IMR-90 (cell line): ENCODE measurements around the gene CYP26B1. TPM values are rescaled to one million over a fixed set of nuclear protein-coding genes. Genes with fewer than 3 reads are reported as not detected.

Source experiments
- ATAC-seq: fragments of 200-7000 bp; cut with Tn5 transposase; 2 replicates; pipeline ENCODE4 v1.9.1; 2020; ENCODE audit warnings: low read depth, mild to moderate bottlenecking, moderate library complexity
- BruUV-seq: library from RNA; stranded (reverse); fragments of 400-500 nt; replicated peaks from 2 replicates; lab custom pipeline; 2021; lab: Mats Ljungman, UMichigan
- CTCF ChIA-PET: fragments of 300-600 bp; formaldehyde crosslinking; extraction: SDS; loops from one replicate; lab custom pipeline; 2021; ENCODE audit warnings: antibody characterized with exemption; lab: Yijun Ruan, JAX
- POLR2A ChIA-PET: fragments of 300-600 bp; sonication (Branson Sonifier 250); formaldehyde crosslinking; loops from one replicate; lab custom pipeline; 2022; ENCODE audit warnings: antibody characterized with exemption; ENCODE audit not compliant: unreplicated experiment; lab: Charles Lee
- DNase-seq: peaks from one replicate; pipeline ENCODE4 v3.0.0; 2013
- H2AFZ ChIP-seq: replicated peaks from 2 replicates; pipeline ENCODE3; 2013; ENCODE audit warnings: low read length, mild to moderate bottlenecking; ENCODE audit not compliant: poor library complexity
- H2AK5ac ChIP-seq: 2 replicates; pipeline ENCODE4 v1.6.1; 2013; ENCODE audit warnings: low read depth, low read length, inconsistent platforms
- H2AK9ac ChIP-seq: replicated peaks from 2 replicates; pipeline ENCODE3; 2013; ENCODE audit warnings: mild to moderate bottlenecking, low read depth, low read length, moderate library complexity; ENCODE audit not compliant: poor library complexity
- H2BK120ac ChIP-seq: 2 replicates; pipeline ENCODE4 v1.6.1; 2013; ENCODE audit warnings: low read depth, low read length, inconsistent platforms
- H2BK15ac ChIP-seq: 3 replicates; pipeline ENCODE4 v1.6.1; 2013; ENCODE audit warnings: low read depth, low read length, inconsistent platforms
- H2BK20ac ChIP-seq: 2 replicates; pipeline ENCODE4 v1.6.1; 2013; ENCODE audit warnings: low read depth, mild to moderate bottlenecking, inconsistent platforms, low read length, moderate library complexity
- H2BK5ac ChIP-seq: 2 replicates; pipeline ENCODE4 v1.6.1; 2013; ENCODE audit warnings: mild to moderate bottlenecking, low read depth, low read length, inconsistent platforms; ENCODE audit not compliant: poor library complexity, severe bottlenecking
- H3K14ac ChIP-seq: replicated peaks from 2 replicates; pipeline ENCODE4 v1.6.1; 2013; ENCODE audit warnings: low read depth, low read length, inconsistent platforms
- H3K18ac ChIP-seq: 2 replicates; pipeline ENCODE4 v1.6.1; 2013; ENCODE audit warnings: low read depth, low read length, control low read depth
- H3K23ac ChIP-seq: 2 replicates; pipeline ENCODE4 v1.6.1; 2013; ENCODE audit warnings: low read depth, low read length, inconsistent platforms
- H3K27ac ChIP-seq: 2 replicates; pipeline ENCODE4 v1.5.1; 2013; ENCODE audit warnings: mild to moderate bottlenecking, control low read depth, low read length; ENCODE audit not compliant: insufficient read depth
- H3K27me3 ChIP-seq: 2 replicates; pipeline ENCODE4 v1.6.1; 2013; ENCODE audit warnings: low read length; ENCODE audit not compliant: control insufficient read depth, insufficient read depth
- H3K36me3 ChIP-seq: 2 replicates; pipeline ENCODE4 v1.6.1; 2013; ENCODE audit warnings: low read length, mixed read lengths; ENCODE audit not compliant: control insufficient read depth, insufficient read depth
- H3K4ac ChIP-seq: 2 replicates; pipeline ENCODE4 v1.6.1; 2013; ENCODE audit warnings: low read depth, low read length, inconsistent platforms
- H3K4me1 ChIP-seq: 2 replicates; pipeline ENCODE4 v1.6.1; 2013; ENCODE audit warnings: low read length, mixed read lengths; ENCODE audit not compliant: control insufficient read depth, insufficient read depth
- H3K4me2 ChIP-seq: 2 replicates; pipeline ENCODE4 v1.6.1; 2013; ENCODE audit warnings: low read depth, mild to moderate bottlenecking, control low read depth, low read length, moderate library complexity
- H3K4me3 ChIP-seq: 2 replicates; pipeline ENCODE4 v1.5.1; 2013; ENCODE audit warnings: low read depth, mild to moderate bottlenecking, control low read depth, low read length, moderate library complexity; ENCODE audit not compliant: insufficient read depth
- H3K56ac ChIP-seq: 2 replicates; pipeline ENCODE4 v1.6.1; 2013; ENCODE audit warnings: low read length, inconsistent platforms; ENCODE audit not compliant: insufficient read depth; ENCODE audit errors: extremely low read depth
- H3K79me1 ChIP-seq, 2 experiments: 2 replicates each; pipeline ENCODE4 v1.6.1; 2013; ENCODE audit warnings: low read length in 2 of 2, inconsistent platforms in 1 of 2, low read depth in 1 of 2
- H3K9ac ChIP-seq: 2 replicates; pipeline ENCODE4 v1.6.1; 2013; ENCODE audit warnings: low read depth, low read length, control low read depth
- H3K9me1 ChIP-seq: 2 replicates; pipeline ENCODE4 v1.6.1; 2013; ENCODE audit warnings: low read length, inconsistent platforms; ENCODE audit not compliant: insufficient read depth
- H3K9me3 ChIP-seq: 2 replicates; pipeline ENCODE4 v1.6.1; 2013; ENCODE audit warnings: low read length; ENCODE audit not compliant: control insufficient read depth, insufficient read depth
- H4K20me1 ChIP-seq: 2 replicates; pipeline ENCODE4 v1.6.1; 2013; ENCODE audit warnings: low read length, inconsistent platforms; ENCODE audit not compliant: insufficient read depth
- H4K5ac ChIP-seq: 2 replicates; pipeline ENCODE4 v1.6.1; 2013; ENCODE audit warnings: mild to moderate bottlenecking, low read depth, low read length, control low read depth
- H4K8ac ChIP-seq, 2 experiments: 2 replicates each; pipeline ENCODE4 v1.6.1; 2013; ENCODE audit warnings: low read depth in 2 of 2, low read length in 2 of 2, control low read depth in 1 of 2, inconsistent platforms in 1 of 2
- H4K91ac ChIP-seq: 2 replicates; pipeline ENCODE4 v1.6.1; 2013; ENCODE audit warnings: low read depth, low read length, inconsistent platforms; ENCODE audit not compliant: insufficient read depth
- BHLHE40 ChIP-seq: fragments of 150-350 bp; IDR thresholded peaks from 2 replicates; pipeline ENCODE4 v1.6.1; 2016; ENCODE audit warnings: mild to moderate bottlenecking, low read depth, low read length
- CEBPB ChIP-seq: IDR thresholded peaks from 2 replicates; pipeline ENCODE4 v1.6.1; 2012; ENCODE audit warnings: low read depth, low read length, improper control_type of control experiment
- CHD1 ChIP-seq: IDR thresholded peaks from 2 replicates; pipeline ENCODE4 v1.6.1; 2012; ENCODE audit warnings: low read depth, low read length, improper control_type of control experiment
- MAFK ChIP-seq: IDR thresholded peaks from 2 replicates; pipeline ENCODE4 v1.6.1; 2012; ENCODE audit warnings: low read depth, low read length, improper control_type of control experiment
- MAZ ChIP-seq: IDR thresholded peaks from 2 replicates; pipeline ENCODE4 v1.6.1; 2012; ENCODE audit warnings: low read depth, mild to moderate bottlenecking, low read length, improper control_type of control experiment, moderate library complexity, borderline replicate concordance
- MXI1 ChIP-seq: IDR thresholded peaks from 2 replicates; pipeline ENCODE4 v1.6.1; 2012; ENCODE audit warnings: low read depth, mild to moderate bottlenecking, low read length, moderate library complexity, borderline replicate concordance
- NFE2L2 ChIP-seq: fragments of 150-350 bp; IDR thresholded peaks from 2 replicates; pipeline ENCODE4 v1.6.1; 2016; ENCODE audit warnings: low read depth, mild to moderate bottlenecking, low read length
- RAD21 ChIP-seq: IDR thresholded peaks from 2 replicates; pipeline ENCODE4 v1.6.1; 2012; ENCODE audit warnings: low read length, improper control_type of control experiment
- RCOR1 ChIP-seq: IDR thresholded peaks from 2 replicates; pipeline ENCODE4 v1.6.1; 2012; ENCODE audit warnings: mild to moderate bottlenecking, low read length, improper control_type of control experiment; ENCODE audit not compliant: insufficient replicate concordance
- RFX5 ChIP-seq: IDR thresholded peaks from 2 replicates; pipeline ENCODE4 v1.8.0; 2012; ENCODE audit warnings: low read depth, mild to moderate bottlenecking, low read length, moderate library complexity
- SMC3 ChIP-seq: fragments of 150-350 bp; IDR thresholded peaks from 2 replicates; pipeline ENCODE4 v1.6.1; 2016; ENCODE audit warnings: low read depth, mild to moderate bottlenecking, antibody characterized with exemption, low read length, moderate library complexity
- WGBS, 2 experiments: methylation state at CpG; one replicate each; pipeline versions ENCODE4 v1.1.5 to v1.1.7; 2013; ENCODE audit warnings: missing lambda C conversion rate in 2 of 2; ENCODE audit not compliant: insufficient read length in 1 of 2; ENCODE audit errors: extremely low coverage in 2 of 2; 5-methylcytosine and 5-hydroxymethylcytosine counted together
- dilution Hi-C: fragments of 300-500 bp; cut with HindIII; formaldehyde crosslinking; loops from one replicate; pipeline ENCODE4 v1.14.3; 2018; ENCODE audit warnings: low sequenced_read_pairs; ENCODE audit not compliant: unreplicated experiment
- in situ Hi-C: fragments of 300-500 bp; cut with MboI; formaldehyde crosslinking; loops from 3 replicates; pipeline ENCODE4 v1.14.3; 2019; ENCODE audit warnings: low sequenced_read_pairs, inconsistent platforms, mixed read lengths
- intact Hi-C: fragments of 100-400 bp; cut with micrococcal nuclease; formaldehyde crosslinking; loops from 2 replicates; pipeline ENCODE4 v1.10.0; 2022
- polyA plus RNA-seq, 3 experiments: library from polyadenylated mRNA; depleted of rRNA; stranded (reverse); fragments of >200 nt; gene quantifications; 2 replicates each; pipeline ENCODE4 v1.2.3, GENCODE V29; 2012; ENCODE audit warnings: low replicate concordance in 1 of 3
- total RNA-seq: library from RNA; depleted of rRNA; stranded (reverse); fragments of >200 nt; gene quantifications from 2 replicates; pipeline ENCODE4 v1.2.3, GENCODE V29; 2012
- TF ChIP-seq, protein P1 (sequence below): fragments of 150-350 bp; IDR thresholded peaks from 2 replicates; pipeline ENCODE4 v1.6.1; 2016; ENCODE audit warnings: low read depth, mild to moderate bottlenecking, low read length, moderate library complexity, borderline replicate concordance

CYP26B1 gene
- total and polyA plus RNA-seq, 2 of the 4 experiments (the other 2 are of a cell fraction), result 0.02 TPM; not detected in 1

DNA sequence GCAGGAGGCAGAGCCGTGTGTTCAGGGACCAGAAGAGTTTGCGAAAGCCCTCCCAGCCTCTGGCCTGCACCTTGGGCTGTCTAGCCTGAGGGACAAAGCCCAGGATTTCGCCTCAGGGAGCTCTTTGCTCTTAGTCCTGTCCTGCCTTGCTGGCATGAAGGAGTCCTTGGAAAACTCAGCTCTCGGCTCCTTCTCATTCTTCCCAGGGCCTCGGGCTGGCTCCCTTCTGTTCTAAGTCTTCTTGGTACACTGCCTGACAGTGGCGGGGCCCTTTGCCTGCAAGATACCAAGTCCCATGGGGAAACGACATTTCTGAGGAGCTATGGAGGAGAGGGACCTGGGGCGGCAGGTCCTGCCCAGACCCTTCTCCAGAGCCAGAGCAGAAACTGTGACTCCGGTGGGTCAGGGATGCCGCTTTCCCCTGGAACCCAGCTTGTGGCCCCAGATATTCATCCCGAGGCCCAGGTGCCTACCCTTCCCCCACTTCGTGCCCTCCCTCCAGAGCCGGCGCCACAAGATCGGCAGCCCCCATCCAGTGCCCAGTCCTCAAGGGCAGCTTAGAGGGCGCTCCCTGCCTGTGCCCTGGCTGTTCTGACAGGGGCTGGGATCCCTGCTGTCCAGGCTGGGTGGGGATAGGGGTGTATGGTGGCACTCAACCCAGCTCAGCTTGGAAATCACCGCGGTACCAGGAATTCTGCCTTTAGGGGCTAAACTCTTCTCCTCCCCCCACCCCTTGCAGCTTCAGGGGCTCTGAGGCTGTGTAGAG lies 5.5 kb upstream of the CYP26B1 start:
- no peak overlapping the region for H4K5ac ChIP-seq
- H3K9ac ChIP-seq, result no peak overlapping the region
- no peak overlapping the region for H3K18ac ChIP-seq
- intact Hi-C loops, result no loop called here
- H4K8ac ChIP-seq, result no peak overlapping the region
- WGBS, 2 experiments, result 95% methylated on average over 4 of the region's 18 CpGs; no CpG with 5 or more reads in 1 of the 2 experiments
- H4K20me1 ChIP-seq, result peaks cover 5% of the 10 kb centered on the region; the same call in 1 of the 2 replicates
- POLR2A ChIA-PET, result interaction anchor here (0.5 kb wide), 1 partner anchor 28 kb away, joined by 3 read pairs; no protein-coding TSS in a partner anchor
- no peak overlapping the region for H3K4ac ChIP-seq
- BruUV-seq, result no TSS peak
- H2BK20ac ChIP-seq, result no peak overlapping the region
- H3K9me3 ChIP-seq, result no peaks in the 10 kb centered on the region
- no peak overlapping the region for H2AK9ac ChIP-seq
- no peak overlapping the region for H4K91ac ChIP-seq
- H3K36me3 ChIP-seq, result no peaks in the 10 kb centered on the region
- H3K4me1 ChIP-seq, result peaks cover 11% of the 10 kb centered on the region; the same call in 1 of the 2 replicates
- dilution Hi-C loops, result no loop called here
- CTCF ChIA-PET, result interaction anchor here (0.9 to 1.1 kb wide), 2 partner anchors 230 to 429 kb away, joined by 3 to 6 read pairs; no protein-coding TSS in a partner anchor
- H3K27ac ChIP-seq, result no peak overlapping the region
- no peaks in the 10 kb centered on the region; the same call in 1 of the 2 replicates for H3K9me1 ChIP-seq
- H3K79me1 ChIP-seq, result no peaks in the 10 kb centered on the region
- no peak overlapping the region for H2BK5ac ChIP-seq
- H3K23ac ChIP-seq, result no peak overlapping the region
- ATAC-seq, result no peak
- H3K4me3 ChIP-seq, result no peak overlapping the region
- TF ChIP-seq, protein P1, sequence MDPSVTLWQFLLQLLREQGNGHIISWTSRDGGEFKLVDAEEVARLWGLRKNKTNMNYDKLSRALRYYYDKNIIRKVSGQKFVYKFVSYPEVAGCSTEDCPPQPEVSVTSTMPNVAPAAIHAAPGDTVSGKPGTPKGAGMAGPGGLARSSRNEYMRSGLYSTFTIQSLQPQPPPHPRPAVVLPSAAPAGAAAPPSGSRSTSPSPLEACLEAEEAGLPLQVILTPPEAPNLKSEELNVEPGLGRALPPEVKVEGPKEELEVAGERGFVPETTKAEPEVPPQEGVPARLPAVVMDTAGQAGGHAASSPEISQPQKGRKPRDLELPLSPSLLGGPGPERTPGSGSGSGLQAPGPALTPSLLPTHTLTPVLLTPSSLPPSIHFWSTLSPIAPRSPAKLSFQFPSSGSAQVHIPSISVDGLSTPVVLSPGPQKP, result no peak
- TF ChIP-seq MAFK (no peak), MXI1 (no peak), RCOR1 (no peak), SMC3 (no peak), MAZ (no peak), RAD21 (no peak), RFX5 (no peak), CHD1 (no peak), BHLHE40 (no peak), CEBPB (no peak), NFE2L2 (no peak)
- in situ Hi-C loops, result loop anchor here (5.0 to 10.0 kb wide), 5 partner anchors 228 to 606 kb away; no protein-coding TSS in a partner anchor
- H2BK15ac ChIP-seq, result no peak overlapping the region
- DNase-seq, result no peak
- no peak overlapping the region for H3K4me2 ChIP-seq
- peaks cover 84% of the 10 kb centered on the region for H3K27me3 ChIP-seq
- no peak overlapping the region for H3K14ac ChIP-seq
- H2AFZ ChIP-seq, result no peak overlapping the region
- no peak overlapping the region for H2AK5ac ChIP-seq
- no peak overlapping the region for H2BK120ac ChIP-seq
- H3K56ac ChIP-seq, result no peak overlapping the region
